Right lobe of liver (tissue), 6 donors: ENCODE data around the gene AIFM3. TPM values are rescaled to one million over a fixed set of nuclear protein-coding genes. Genes with fewer than 3 reads are reported as not detected.

Experiments
- ATAC-seq, 4 donors: fragments of 200-7000 bp; cut with Tn5 transposase; one replicate each; pipeline ENCODE4 v1.9.1; 2020; ENCODE audit warnings: mild to moderate bottlenecking in 4 of 4, moderate library complexity in 4 of 4
- DNase-seq, 3 donors: peaks; one replicate each; pipeline ENCODE4 v3.0.0-alpha.2; 2020
- H3K27ac ChIP-seq, 3 donors: fragments of 200-600 bp; one replicate each; pipeline ENCODE4 v1.8.0; 2022
- H3K27me3 ChIP-seq, 2 donors: fragments of 200-600 bp; one replicate each; pipeline ENCODE4 v1.8.0; 2022
- H3K36me3 ChIP-seq, 4 donors: fragments of 200-600 bp; sonication (generic) in 1 of 4; one replicate each; pipeline versions ENCODE4 v1.5.1 to v1.8.0; 2017 to 2022; ENCODE audit warnings: control low read depth in 1 of 4
- H3K4me1 ChIP-seq, 4 donors: fragments of 200-600 bp; sonication (generic) in 1 of 4; one replicate each; pipeline versions ENCODE4 v1.5.1 to v1.8.0; 2017 to 2022; ENCODE audit warnings: control low read depth in 1 of 4
- H3K4me3 ChIP-seq, 3 donors: fragments of 200-600 bp; one replicate each; pipeline ENCODE4 v1.8.0; 2022
- H3K9me3 ChIP-seq, 4 donors: fragments of 200-600 bp; sonication (generic) in 1 of 4; one replicate each; pipeline versions ENCODE4 v1.5.1 to v1.8.0; 2017 to 2022; ENCODE audit warnings: control low read depth in 1 of 4
- CTCF ChIP-seq, 4 donors: fragments of 200-600 bp in 3 of 4; fragments of 450-650 bp in 1 of 4; IDR thresholded peaks; one replicate each; pipeline versions ENCODE4 v1.5.1 to v1.8.0; 2016 to 2022; ENCODE audit warnings: antibody characterized with exemption in 4 of 4, mild to moderate bottlenecking in 2 of 4
- POLR2A ChIP-seq: fragments of 450-650 bp; IDR thresholded peaks from one replicate; pipeline ENCODE4 v1.6.1; 2017; ENCODE audit warnings: antibody characterized with exemption, mild to moderate bottlenecking
- WGBS: methylation state at CpG from one replicate; pipeline ENCODE4 v1.1.6; 2018; ENCODE audit warnings: low coverage, low lambda C conversion rate; ENCODE audit not compliant: insufficient coverage; ENCODE audit errors: missing lambda C conversion rate; 5-methylcytosine and 5-hydroxymethylcytosine counted together
- intact Hi-C, 2 donors: fragments of 100-400 bp; cut with DNase I; formaldehyde crosslinking; loops; one replicate each; pipeline versions ENCODE4 v1.11.2 to v1.14.1; 2022
- total RNA-seq, 6 experiments: library from RNA; depleted of rRNA in 2 of 6; stranded (reverse); fragments of >200 nt in 2 of 6; fragmentation: NEBNext Ultra II Directional in 3 of 6; extraction: Animal tissue kit (Norgen Biotek cat#: 25700) in 3 of 6; gene quantifications; one replicate each; pipeline versions ENCODE4 v1.1.0 to v1.2.4, GENCODE V29; 2016 to 2023
- donor health status: DM: no; HTN: yes; CAD: no.
- donor health status: DM: no; HTN: no; CAD: no.
- donor health status: DM: no; HTN: no; CAD: no.
- donor health status: DM: no; HTN: yes; CAD: no.
- donor health status: DM: no; HTN: yes; CAD: no.

AIFM3 gene
- total RNA-seq, 6 experiments from 2014 or later = 0.37 to 1.4 (median 1.0) TPM

- peaks cover 0 to 8% (median 3%) of the 10 kb centered on the region in 4 donors for H3K36me3 ChIP-seq
- DNase-seq (no peak), ATAC-seq (no peak)
- H3K27ac ChIP-seq = no peak overlapping the region
- TF ChIP-seq CTCF (IDR thresholded peaks at IDR 0.05) (no peak), POLR2A (no peak)
- intact Hi-C loops = loop anchor here in 1 of 2 donors (10.0 kb wide), 1 partner anchor 49 kb away; no protein-coding TSS in a partner anchor
- no peak overlapping the region for H3K4me3 ChIP-seq
- 75% methylated on average over 1 of the region's 2 CpGs for WGBS
- H3K27me3 ChIP-seq = no peaks in the 10 kb centered on the region
- no peaks in the 10 kb centered on the region for H3K9me3 ChIP-seq
- H3K4me1 ChIP-seq = peaks cover 0 to 34% (median 11%) of the 10 kb centered on the region in 4 donors
Observed at GRCh38 chr22:20945578-20945934, 21.5 kb upstream of the AIFM3 start.

GRCh38 chr22:20946080-20946986 lies 20.7 kb upstream of the AIFM3 start:
- DNase-seq = no peak
- WGBS = 72% methylated on average over 5 of the region's 7 CpGs

GRCh38 chr22:20946991-20947390 lies 20.1 kb upstream of the AIFM3 start:
- Histone ChIP-seq H3K27me3 (no peaks in the 10 kb centered on the region), H3K4me3 (no peak overlapping the region), H3K4me1 (peaks cover 0 to 38% (median 14%) of the 10 kb centered on the region in 4 donors), H3K36me3 (peaks cover 0 to 14% (median 6%) of the 10 kb centered on the region in 4 donors), H3K27ac (no peak overlapping the region), H3K9me3 (no peaks in the 10 kb centered on the region)
- DNase-seq (no peak), ATAC-seq (no peak)
- intact Hi-C loops = loop anchor here in 1 of 2 donors (10.0 kb wide), 1 partner anchor 48 kb away; no protein-coding TSS in a partner anchor
- 100% methylated on average over 1 of the region's 1 CpG for WGBS
- TF ChIP-seq POLR2A (no peak), CTCF (IDR thresholded peaks at IDR 0.05) (no peak)

More at GRCh38 chr22:20946080-20946986, 20.7 kb upstream of the AIFM3 start:
- no peak for TF ChIP-seq CTCF (IDR thresholded peaks at IDR 0.05)
- TF ChIP-seq POLR2A = no peak
- Histone ChIP-seq H3K4me3 (no peak overlapping the region), H3K36me3 (peaks cover 0 to 14% (median 6%) of the 10 kb centered on the region in 4 donors), H3K4me1 (peaks cover 0 to 36% (median 11%) of the 10 kb centered on the region in 4 donors), H3K27ac (no peak overlapping the region), H3K27me3 (no peaks in the 10 kb centered on the region), H3K9me3 (no peaks in the 10 kb centered on the region)
- peak in 1 of 4 donors; percentile 15 for ATAC-seq
- intact Hi-C loops = loop anchor here in 1 of 2 donors (10.0 kb wide), 1 partner anchor 48 kb away; no protein-coding TSS in a partner anchor

- peak in 3 of 4 donors; percentile 36 to 43 (median 40) for ATAC-seq
- Histone ChIP-seq H3K27me3 (no peaks in the 10 kb centered on the region), H3K4me3 (no peak overlapping the region), H3K27ac (peak overlapping the region in 2 of 3 donors; percentile 41 to 49), H3K9me3 (no peaks in the 10 kb centered on the region), H3K4me1 (peaks cover 0 to 47% (median 21%) of the 10 kb centered on the region in 4 donors), H3K36me3 (peaks cover 0 to 14% (median 6%) of the 10 kb centered on the region in 4 donors)
- intact Hi-C loops = loop anchor here in 1 of 2 donors (10.0 kb wide), 1 partner anchor 46 kb away; no protein-coding TSS in a partner anchor
- no peak for TF ChIP-seq CTCF (IDR thresholded peaks at IDR 0.05)
- TF ChIP-seq POLR2A = no peak
- no peak for DNase-seq
- 39% methylated on average over 5 of the region's 5 CpGs for WGBS
Observed at GRCh38 chr22:20948450-20948849, 18.6 kb upstream of the AIFM3 start.
